ENCODE results near the gene MSX1.

Gene MSX1

GRCh38 chr4:4840351-4840750, 19.1 kb upstream of the MSX1 start:
- DNase-seq (ENCODE audit: extremely low read depth in 1 of 2, low read depth in 1 of 2), result no peak

- DNase-seq (ENCODE audit: extremely low read depth in 1 of 2, low read depth in 1 of 2), result no peak
These were observed 18.3 kb upstream of the MSX1 start for GRCh38 chr4:4841156-4841555.

GRCh38 chr4:4842476-4843441, 16.7 kb upstream of the MSX1 start:
- DNase-seq (ENCODE audit: extremely low read depth in 1 of 2, low read depth in 1 of 2), result no peak

GRCh38 chr4:4843635-4844291, 15.7 kb upstream of the MSX1 start:
- no peak for DNase-seq (ENCODE audit: extremely low read depth in 1 of 2, low read depth in 1 of 2)

- DNase-seq (ENCODE audit: extremely low read depth in 1 of 2, low read depth in 1 of 2), result no peak
These were observed 14.4 kb upstream of the MSX1 start for GRCh38 chr4:4845027-4845426.

GRCh38 chr4:4847011-4847410, 12.5 kb upstream of the MSX1 start:
- no peak for DNase-seq (ENCODE audit: extremely low read depth in 1 of 2, low read depth in 1 of 2)

- no peak for DNase-seq (ENCODE audit: extremely low read depth in 1 of 2, low read depth in 1 of 2)
These were observed 10.9 kb upstream of the MSX1 start for GRCh38 chr4:4848540-4848939.

GRCh38 chr4:4849106-4849505, 10.4 kb upstream of the MSX1 start:
- DNase-seq (ENCODE audit: extremely low read depth in 1 of 2, low read depth in 1 of 2), result no peak

- DNase-seq (ENCODE audit: extremely low read depth in 1 of 2, low read depth in 1 of 2), result no peak
These were observed 9.8 kb upstream of the MSX1 start for GRCh38 chr4:4849524-4850193.

- no peak for DNase-seq (ENCODE audit: extremely low read depth in 1 of 2, low read depth in 1 of 2)
These were observed 8.4 kb upstream of the MSX1 start for GRCh38 chr4:4851081-4851480.

GRCh38 chr4:4851906-4852305, 7.6 kb upstream of the MSX1 start:
- DNase-seq (ENCODE audit: extremely low read depth in 1 of 2, low read depth in 1 of 2), result no peak

- peak in 1 of 2 donors; percentile 20 for DNase-seq (ENCODE audit: extremely low read depth in 1 of 2, low read depth in 1 of 2)
These were observed 6.7 kb upstream of the MSX1 start for GRCh38 chr4:4852591-4853362.

GRCh38 chr4:4853371-4853823, 6.1 kb upstream of the MSX1 start:
- no peak for DNase-seq (ENCODE audit: extremely low read depth in 1 of 2, low read depth in 1 of 2)

GRCh38 chr4:4853921-4854648, 5.4 kb upstream of the MSX1 start:
- DNase-seq (ENCODE audit: extremely low read depth in 1 of 2, low read depth in 1 of 2), result no peak

- no peak for DNase-seq (ENCODE audit: extremely low read depth in 1 of 2, low read depth in 1 of 2)
These were observed 4.7 kb upstream of the MSX1 start for GRCh38 chr4:4854649-4855295.

- no peak for DNase-seq (ENCODE audit: extremely low read depth in 1 of 2, low read depth in 1 of 2)
These were observed 4.0 kb upstream of the MSX1 start for GRCh38 chr4:4855301-4856070.

GRCh38 chr4:4856071-4857000, 3.1 kb upstream of the MSX1 start:
- DNase-seq (ENCODE audit: extremely low read depth in 1 of 2, low read depth in 1 of 2), result no peak
